ENCODE results near the gene MARCHF9. TPM values are rescaled to one million over a fixed set of nuclear protein-coding genes. Genes with fewer than 3 reads are reported as not detected.

The MARCHF9 gene
- total RNA-seq, 2 donors from 2014 or later: 11.1 to 13.2 TPM

Small RNA genes lying within 50 kb of the gene (microRNA-seq; reads per million reads assigned to microRNA genes)
- gene MIR6759: not detected

Small RNA genes lying within 50 kb of the gene (small RNA-seq; reads per million reads assigned to genes)
- gene RNU6-1083P: 0 reads per million in 2 donors

Other genes with a start within 250 kb of the MARCHF9 start
- gene DDIT3, start 234.6 kb upstream of the MARCHF9 start, total RNA-seq: 10 to 100 TPM; 39.0 to 51.8 TPM
- 10 to 100 TPM; 54.5 to 92.1 TPM for gene MBD6, start 232.3 kb upstream of the MARCHF9 start, total RNA-seq
- 100 to 1,000 TPM; 131 to 157 TPM for gene DCTN2, start 207.9 kb upstream of the MARCHF9 start, total RNA-seq
- gene KIF5A, start 205.1 kb upstream of the MARCHF9 start, total RNA-seq: 1 to 10 TPM in 1 of 2 donors, under 1 TPM in 1; 0.50 to 3.7 TPM
- 10 to 100 TPM; 37.4 to 51.1 TPM for gene PIP4K2C, start 163.9 kb upstream of the MARCHF9 start, total RNA-seq
- gene DTX3, start 150.3 kb upstream of the MARCHF9 start, total RNA-seq: 10 to 100 TPM; 42.2 to 59.9 TPM
- 10 to 100 TPM; 16.6 to 32.5 TPM for gene ARHGEF25, start 143.7 kb upstream of the MARCHF9 start, total RNA-seq
- 1 to 10 TPM; 2.2 to 6.7 TPM for gene B4GALNT1, start 121.9 kb upstream of the MARCHF9 start, total RNA-seq
- 100 to 1,000 TPM; 210 to 321 TPM for gene OS9, start 61.0 kb upstream of the MARCHF9 start, total RNA-seq
- 1 to 10 TPM in 1 of 2 donors, under 1 TPM in 1; 0.82 to 4.2 TPM for gene AGAP2, start 16.4 kb upstream of the MARCHF9 start, total RNA-seq
- 100 to 1,000 TPM in 1 of 2 donors, 10 to 100 TPM in 1; 40.4 to 127 TPM for gene TSPAN31, start 10.1 kb upstream of the MARCHF9 start, total RNA-seq
- gene CDK4, start 2.8 kb upstream of the MARCHF9 start, total RNA-seq: 100 to 1,000 TPM in 1 of 2 donors, 10 to 100 TPM in 1; 97.5 to 103 TPM
- under 1 TPM; 0.14 to 0.91 TPM for gene CYP27B1, start 12.0 kb downstream of the MARCHF9 start, total RNA-seq
- gene METTL1, start 17.0 kb downstream of the MARCHF9 start, total RNA-seq: 10 to 100 TPM in 1 of 2 donors, 1 to 10 TPM in 1; 4.9 to 14.3 TPM
- gene EEF1AKMT3, start 17.5 kb downstream of the MARCHF9 start, total RNA-seq: 10 to 100 TPM; 12.1 to 12.6 TPM
- gene TSFM, start 27.7 kb downstream of the MARCHF9 start, total RNA-seq: 10 to 100 TPM; 24.3 to 39.6 TPM
- gene AVIL, start 63.6 kb downstream of the MARCHF9 start, total RNA-seq: 1 to 10 TPM; 3.1 to 3.5 TPM
- gene CTDSP2, start 91.6 kb downstream of the MARCHF9 start, total RNA-seq: 100 to 1,000 TPM in 1 of 2 donors, 10 to 100 TPM in 1; 99.2 to 159 TPM
- gene ATP23, start 186.5 kb downstream of the MARCHF9 start, total RNA-seq: 10 to 100 TPM in 1 of 2 donors, 1 to 10 TPM in 1; 8.0 to 15.0 TPM

Measured in prostate gland (tissue), 2 donors.